Caco-2 (cell line): ENCODE data around the gene MAX. TPM values are rescaled to one million over a fixed set of nuclear protein-coding genes. Genes with fewer than 3 reads are reported as not detected.

Source experiments
- BruUV-seq: library from RNA; stranded (reverse); fragments of 400-500 nt; replicated peaks from 2 replicates; lab custom pipeline; 2021; lab: Mats Ljungman, UMichigan
- CTCF ChIA-PET: fragments of 300-600 bp; sonication (Branson Sonifier 250); formaldehyde crosslinking; loops from one replicate; lab custom pipeline; 2022; ENCODE audit warnings: antibody characterized with exemption; lab: Charles Lee
- POLR2A ChIA-PET: fragments of 300-600 bp; sonication (Branson Sonifier 250); formaldehyde crosslinking; loops from one replicate; lab custom pipeline; 2022; ENCODE audit warnings: antibody characterized with exemption; lab: Charles Lee
- DNase-seq, 2 experiments: peaks; one replicate each; pipeline versions ENCODE4 v3.0.0 to v3.0.0-alpha.2; 2020 to 2022
- H3K27me3 ChIP-seq: replicated peaks from 2 replicates; pipeline ENCODE4 v1.6.0; 2011; ENCODE audit warnings: low read length; ENCODE audit not compliant: control insufficient read depth, insufficient read depth
- H3K36me3 ChIP-seq: 2 replicates; pipeline ENCODE4 v1.5.1; 2011; ENCODE audit warnings: low read length; ENCODE audit not compliant: control insufficient read depth, insufficient read depth
- H3K4me1 ChIP-seq: fragments of 250-450 bp; sonication (Bioruptor Pico); 2 replicates; pipeline ENCODE4 v1.5.1; 2020; ENCODE audit warnings: mild to moderate bottlenecking
- H3K4me3 ChIP-seq: 2 replicates; pipeline ENCODE4 v1.5.1; 2011; ENCODE audit warnings: low read depth, mild to moderate bottlenecking, control low read depth, low read length
- H3K9me3 ChIP-seq: fragments of 250-450 bp; sonication (Bioruptor Pico); 2 replicates; pipeline ENCODE4 v1.5.1; 2020; ENCODE audit warnings: mild to moderate bottlenecking, moderate library complexity
- H3K27ac Mint-ChIP-seq: one replicate; pipeline ENCODE4 v1.8.0; 2022; ENCODE audit warnings: mixed read lengths; ENCODE audit not compliant: unreplicated experiment
- H3K27me3 Mint-ChIP-seq: one replicate; pipeline ENCODE4 v1.8.0; 2022; ENCODE audit warnings: mixed read lengths; ENCODE audit not compliant: insufficient read depth, unreplicated experiment
- H3K36me3 Mint-ChIP-seq: one replicate; pipeline ENCODE4 v1.8.0; 2022; ENCODE audit warnings: mild to moderate bottlenecking, mixed read lengths; ENCODE audit not compliant: insufficient read depth, unreplicated experiment
- H3K4me1 Mint-ChIP-seq: one replicate; pipeline ENCODE4 v1.8.0; 2022; ENCODE audit warnings: low read depth, mixed read lengths; ENCODE audit not compliant: unreplicated experiment
- H3K4me3 Mint-ChIP-seq: one replicate; pipeline ENCODE4 v1.8.0; 2022; ENCODE audit warnings: mild to moderate bottlenecking, moderate library complexity, mixed read lengths; ENCODE audit not compliant: unreplicated experiment
- H3K9me3 Mint-ChIP-seq: one replicate; pipeline ENCODE4 v1.8.0; 2022; ENCODE audit warnings: mixed read lengths; ENCODE audit not compliant: unreplicated experiment
- intact Hi-C: fragments of 100-400 bp; cut with micrococcal nuclease; formaldehyde crosslinking; loops from one replicate; pipeline ENCODE4 v1.10.0; 2022; ENCODE audit not compliant: unreplicated experiment
- total RNA-seq: library from RNA; stranded (reverse); gene quantifications from 2 replicates; pipeline ENCODE4 v1.2.3, GENCODE V29; 2022
- TF ChIP-seq, protein P1 (sequence below), 2 experiments: fragments of 200-600 bp in 1 of 2; IDR thresholded peaks; 1 replicate in 1 of 2; 2 replicates in 1 of 2; pipeline versions ENCODE4 v1.5.1 to v1.8.0; 2011 to 2022; ENCODE audit warnings: antibody characterized with exemption in 1 of 2, control low read depth in 1 of 2, inconsistent platforms in 1 of 2, low read depth in 1 of 2, low read length in 1 of 2, mild to moderate bottlenecking in 1 of 2, moderate library complexity in 1 of 2; ENCODE audit not compliant: insufficient read depth in 1 of 2, severe bottlenecking in 1 of 2, unreplicated experiment in 1 of 2

Gene MAX
- total RNA-seq, 1 experiment from 2014 or later: 53.5 TPM

DNA sequence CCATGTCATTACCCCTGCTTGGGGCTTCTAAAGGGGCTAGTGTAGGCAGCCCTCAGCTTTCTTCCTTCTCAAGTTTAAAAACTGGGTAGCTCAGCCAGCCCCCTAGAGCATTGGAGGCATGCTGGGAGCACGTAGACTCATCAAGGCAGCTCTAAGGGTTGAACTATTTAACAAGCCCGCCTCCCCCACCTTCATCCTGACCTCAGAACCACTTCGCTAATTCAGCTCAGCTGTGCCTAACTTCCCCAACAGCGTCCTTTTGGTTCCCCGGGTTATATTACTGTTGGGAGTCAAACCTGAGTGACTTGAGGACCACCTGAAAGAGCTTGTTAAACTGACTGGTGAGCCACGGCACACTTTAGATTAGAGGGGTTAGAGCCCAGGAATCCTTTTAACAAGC, 30.1 kb downstream of the MAX start:
- Mint-ChIP-seq H3K36me3 (peaks cover 18% of the 10 kb centered on the region), H3K9me3 (no peaks in the 10 kb centered on the region), H3K4me3 (no peak overlapping the region), H3K27me3 (no peaks in the 10 kb centered on the region), H3K4me1 (peaks cover 10% of the 10 kb centered on the region), H3K27ac (no peak overlapping the region)
- intact Hi-C loops: no loop called here
- Histone ChIP-seq H3K36me3 (no peaks in the 10 kb centered on the region), H3K9me3 (no peaks in the 10 kb centered on the region), H3K4me3 (no peak overlapping the region), H3K4me1 (no peaks in the 10 kb centered on the region), H3K27me3 (no peaks in the 10 kb centered on the region)
- TF ChIP-seq, protein P1, sequence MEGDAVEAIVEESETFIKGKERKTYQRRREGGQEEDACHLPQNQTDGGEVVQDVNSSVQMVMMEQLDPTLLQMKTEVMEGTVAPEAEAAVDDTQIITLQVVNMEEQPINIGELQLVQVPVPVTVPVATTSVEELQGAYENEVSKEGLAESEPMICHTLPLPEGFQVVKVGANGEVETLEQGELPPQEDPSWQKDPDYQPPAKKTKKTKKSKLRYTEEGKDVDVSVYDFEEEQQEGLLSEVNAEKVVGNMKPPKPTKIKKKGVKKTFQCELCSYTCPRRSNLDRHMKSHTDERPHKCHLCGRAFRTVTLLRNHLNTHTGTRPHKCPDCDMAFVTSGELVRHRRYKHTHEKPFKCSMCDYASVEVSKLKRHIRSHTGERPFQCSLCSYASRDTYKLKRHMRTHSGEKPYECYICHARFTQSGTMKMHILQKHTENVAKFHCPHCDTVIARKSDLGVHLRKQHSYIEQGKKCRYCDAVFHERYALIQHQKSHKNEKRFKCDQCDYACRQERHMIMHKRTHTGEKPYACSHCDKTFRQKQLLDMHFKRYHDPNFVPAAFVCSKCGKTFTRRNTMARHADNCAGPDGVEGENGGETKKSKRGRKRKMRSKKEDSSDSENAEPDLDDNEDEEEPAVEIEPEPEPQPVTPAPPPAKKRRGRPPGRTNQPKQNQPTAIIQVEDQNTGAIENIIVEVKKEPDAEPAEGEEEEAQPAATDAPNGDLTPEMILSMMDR (IDR thresholded peaks at IDR 0.05; ENCODE audit: insufficient read depth in 1 of 2, low read depth in 1 of 2, low read length in 1 of 2, severe bottlenecking in 1 of 2, unreplicated experiment in 1 of 2): no peak
- DNase-seq: no peak
- POLR2A ChIA-PET: no interaction called here
- no TSS peak for BruUV-seq
- CTCF ChIA-PET: no interaction called here

DNA sequence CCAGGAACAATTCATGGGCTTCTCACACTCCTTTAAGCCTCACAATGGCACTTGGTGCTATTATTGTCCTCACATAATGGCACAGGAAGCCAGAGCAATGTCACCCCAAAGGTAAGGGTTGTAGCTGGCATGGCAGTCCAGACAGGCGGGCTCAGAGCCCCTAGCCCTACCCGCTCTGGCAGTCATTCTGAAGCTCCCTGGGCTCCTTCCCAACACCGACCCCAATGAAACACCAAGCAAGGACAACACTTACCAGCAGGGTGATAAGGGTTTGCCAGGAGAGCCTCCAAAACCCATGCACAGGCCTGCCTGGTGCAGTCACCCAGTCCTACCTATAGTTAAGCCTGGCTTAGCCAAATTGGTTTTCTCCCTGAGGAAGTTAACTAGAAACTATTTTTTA, 30.8 kb downstream of the MAX start:
- Histone ChIP-seq H3K36me3 (no peaks in the 10 kb centered on the region), H3K4me1 (no peaks in the 10 kb centered on the region), H3K4me3 (no peak overlapping the region), H3K27me3 (no peaks in the 10 kb centered on the region), H3K9me3 (no peaks in the 10 kb centered on the region)
- TF ChIP-seq, protein P1 (IDR thresholded peaks at IDR 0.05; ENCODE audit: insufficient read depth in 1 of 2, low read depth in 1 of 2, low read length in 1 of 2, severe bottlenecking in 1 of 2, unreplicated experiment in 1 of 2): no peak
- no peak overlapping the region for H3K27ac Mint-ChIP-seq
- DNase-seq: no peak
- no peak overlapping the region for H3K4me3 Mint-ChIP-seq
- H3K27me3 Mint-ChIP-seq: no peaks in the 10 kb centered on the region
- intact Hi-C loops: no loop called here
- POLR2A ChIA-PET: no interaction called here
- CTCF ChIA-PET: no interaction called here
- no TSS peak for BruUV-seq
- H3K9me3 Mint-ChIP-seq: no peaks in the 10 kb centered on the region
- H3K36me3 Mint-ChIP-seq: peaks cover 18% of the 10 kb centered on the region
- H3K4me1 Mint-ChIP-seq: peaks cover 10% of the 10 kb centered on the region

DNA sequence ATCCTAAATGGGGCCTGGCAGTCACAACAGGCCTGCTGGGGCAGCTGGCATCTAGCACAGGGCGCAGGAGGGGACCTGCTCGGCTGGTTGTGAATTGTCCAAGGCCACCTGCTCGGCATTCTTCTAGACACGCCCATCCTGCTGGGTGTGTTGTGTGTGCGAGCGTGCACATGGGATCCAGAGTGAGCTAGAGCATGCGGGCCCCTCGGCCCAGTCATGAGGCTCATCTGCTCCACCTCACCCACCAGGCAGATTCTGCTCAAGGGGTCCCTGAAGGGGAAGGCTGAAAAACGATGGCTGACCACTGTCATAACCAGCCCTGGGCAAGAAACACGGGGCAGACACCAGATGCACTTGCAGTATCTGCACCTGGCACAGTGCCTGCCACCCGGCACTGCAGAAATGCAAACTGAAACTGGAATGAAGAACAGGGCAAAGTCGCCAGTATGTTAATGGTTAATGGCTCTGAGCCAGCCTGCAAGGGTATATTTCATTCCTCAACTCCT, 31.8 kb downstream of the MAX start:
- no peak overlapping the region for H3K4me3 Mint-ChIP-seq
- no peaks in the 10 kb centered on the region for H3K9me3 ChIP-seq
- H3K36me3 ChIP-seq: no peaks in the 10 kb centered on the region
- H3K4me3 ChIP-seq: no peak overlapping the region
- intact Hi-C loops: no loop called here
- ChIA-PET POLR2A (no interaction called here), CTCF (interaction anchor here (0.7 kb wide), 1 partner anchor 763 kb away, joined by 3 read pairs; no protein-coding TSS in a partner anchor)
- H3K36me3 Mint-ChIP-seq: peaks cover 17% of the 10 kb centered on the region
- no TSS peak for BruUV-seq
- no peaks in the 10 kb centered on the region for H3K9me3 Mint-ChIP-seq
- no peak overlapping the region for H3K27ac Mint-ChIP-seq
- DNase-seq: no peak
- TF ChIP-seq, protein P1 (IDR thresholded peaks at IDR 0.05; ENCODE audit: insufficient read depth in 1 of 2, low read depth in 1 of 2, low read length in 1 of 2, severe bottlenecking in 1 of 2, unreplicated experiment in 1 of 2): no peak
- H3K27me3 ChIP-seq: no peaks in the 10 kb centered on the region
- H3K4me1 Mint-ChIP-seq: peaks cover 10% of the 10 kb centered on the region
- H3K27me3 Mint-ChIP-seq: no peaks in the 10 kb centered on the region
- no peaks in the 10 kb centered on the region for H3K4me1 ChIP-seq
